HEK293T (cell line): ENCODE measurements around the gene RUFY4.

Experiments
- BHLHE40 ChIP-seq: fragments of 450-650 bp; IDR thresholded peaks from 2 replicates; pipeline ENCODE4 v1.6.1; 2016; ENCODE audit warnings: mild to moderate bottlenecking, moderate library complexity, borderline replicate concordance
- ELF4 ChIP-seq: fragments of 450-650 bp; IDR thresholded peaks from 2 replicates; pipeline ENCODE4 v1.6.1; 2017; ENCODE audit warnings: antibody characterized with exemption
- FOXA1 ChIP-seq: fragments of 450-650 bp; IDR thresholded peaks from 2 replicates; pipeline ENCODE4 v1.6.1; 2016; ENCODE audit warnings: mild to moderate bottlenecking
- FOXK2 ChIP-seq: fragments of 450-650 bp; IDR thresholded peaks from 2 replicates; pipeline ENCODE4 v1.6.1; 2016; ENCODE audit warnings: mild to moderate bottlenecking
- FOXM1 ChIP-seq: fragments of 450-650 bp; IDR thresholded peaks from 2 replicates; pipeline ENCODE4 v1.6.1; 2017; ENCODE audit warnings: mild to moderate bottlenecking, borderline replicate concordance
- HDGF ChIP-seq: fragments of 450-650 bp; IDR thresholded peaks from 2 replicates; pipeline ENCODE4 v1.6.1; 2017; ENCODE audit warnings: antibody characterized with exemption, borderline replicate concordance
- NFRKB ChIP-seq: fragments of 450-650 bp; IDR thresholded peaks from 2 replicates; pipeline ENCODE4 v1.6.1; 2016; ENCODE audit warnings: mild to moderate bottlenecking, moderate library complexity
- SUZ12 ChIP-seq: fragments of 450-650 bp; IDR thresholded peaks from 2 replicates; pipeline ENCODE4 v1.6.1; 2016; ENCODE audit warnings: mild to moderate bottlenecking
- ZNF384 ChIP-seq: fragments of 450-650 bp; IDR thresholded peaks from 2 replicates; pipeline ENCODE4 v1.6.1; 2016

- no peak for TF ChIP-seq SUZ12
- no peak for TF ChIP-seq FOXM1
- TF ChIP-seq ELF4, result no peak
- no peak for TF ChIP-seq FOXK2
- TF ChIP-seq BHLHE40, result no peak
- TF ChIP-seq NFRKB, result no peak
- no peak for TF ChIP-seq FOXA1
- no peak for TF ChIP-seq ZNF384
- no peak for TF ChIP-seq HDGF
Measured at GRCh38 chr2:218026676-218027425, 42.2 kb upstream of the RUFY4 start.
